ENCODE measurements around the gene MON1A.

DNA sequence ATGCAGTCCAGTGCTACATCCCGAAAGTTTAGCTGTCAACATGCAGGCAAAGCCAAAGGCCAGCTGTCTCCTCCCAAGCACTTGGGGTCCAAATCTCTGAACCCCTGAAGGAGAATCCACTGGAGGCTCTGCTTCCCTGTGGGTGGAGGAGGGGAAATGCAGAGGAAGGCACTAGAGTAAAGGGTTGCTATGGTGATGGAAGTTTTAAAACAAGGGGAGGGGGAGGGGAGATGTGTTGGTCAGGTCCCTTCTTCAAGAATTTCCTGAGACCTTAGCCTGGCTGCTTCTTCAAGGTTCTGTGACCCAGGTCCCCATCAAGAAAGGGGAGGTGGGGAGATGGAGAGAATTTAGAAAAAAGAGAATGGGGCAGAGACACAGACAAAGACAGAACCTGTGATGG lies 62.2 kb downstream of the MON1A start:
- no peak for TF ChIP-seq POLR2AphosphoS5 (IDR thresholded peaks at IDR 0.05; ENCODE audit: low read depth, low read length)
- TF ChIP-seq POLR2A (IDR thresholded peaks at IDR 0.05; ENCODE audit: low read depth, low read length) = no peak
- TF ChIP-seq PAX5 (IDR thresholded peaks at IDR 0.05; ENCODE audit: insufficient read depth, low read length, severe bottlenecking) = no peak
- TF ChIP-seq TAF1 (IDR thresholded peaks at IDR 0.05; ENCODE audit: low read depth, low read length) = no peak
